GM12875 (cell line): ENCODE measurements around the gene FAM222A.

Experiments
- H3K4me3 ChIP-seq: one replicate; pipeline ENCODE4 v1.5.1; 2011; ENCODE audit warnings: low read depth, low read length, control low read depth
- TF ChIP-seq, protein P1 (sequence below): IDR thresholded peaks from 2 replicates; pipeline ENCODE4 v1.5.1; 2011; ENCODE audit warnings: low read depth, mild to moderate bottlenecking, control low read depth, inconsistent platforms, low read length, moderate library complexity, borderline replicate concordance; ENCODE audit not compliant: insufficient read depth

Gene FAM222A

DNA sequence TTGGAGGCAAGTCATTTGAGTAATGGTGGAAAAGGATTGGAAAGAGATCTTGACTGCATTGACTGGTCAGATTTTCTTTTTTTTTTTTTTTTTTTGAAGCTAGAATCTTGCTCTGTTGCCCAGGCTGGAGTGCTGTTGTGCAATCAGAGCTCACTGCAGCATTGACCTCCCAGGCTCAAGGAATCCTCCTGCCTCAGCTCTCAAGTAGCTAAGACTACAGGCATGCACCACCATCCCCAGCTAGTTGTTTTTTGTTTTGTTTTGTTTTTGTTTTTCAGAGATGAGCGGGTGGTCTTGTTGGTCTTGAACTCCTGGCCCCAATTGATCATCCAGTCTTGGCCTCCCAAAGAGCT, 30.9 kb upstream of the FAM222A start:
- H3K4me3 ChIP-seq = no peak overlapping the region
- TF ChIP-seq, protein P1, sequence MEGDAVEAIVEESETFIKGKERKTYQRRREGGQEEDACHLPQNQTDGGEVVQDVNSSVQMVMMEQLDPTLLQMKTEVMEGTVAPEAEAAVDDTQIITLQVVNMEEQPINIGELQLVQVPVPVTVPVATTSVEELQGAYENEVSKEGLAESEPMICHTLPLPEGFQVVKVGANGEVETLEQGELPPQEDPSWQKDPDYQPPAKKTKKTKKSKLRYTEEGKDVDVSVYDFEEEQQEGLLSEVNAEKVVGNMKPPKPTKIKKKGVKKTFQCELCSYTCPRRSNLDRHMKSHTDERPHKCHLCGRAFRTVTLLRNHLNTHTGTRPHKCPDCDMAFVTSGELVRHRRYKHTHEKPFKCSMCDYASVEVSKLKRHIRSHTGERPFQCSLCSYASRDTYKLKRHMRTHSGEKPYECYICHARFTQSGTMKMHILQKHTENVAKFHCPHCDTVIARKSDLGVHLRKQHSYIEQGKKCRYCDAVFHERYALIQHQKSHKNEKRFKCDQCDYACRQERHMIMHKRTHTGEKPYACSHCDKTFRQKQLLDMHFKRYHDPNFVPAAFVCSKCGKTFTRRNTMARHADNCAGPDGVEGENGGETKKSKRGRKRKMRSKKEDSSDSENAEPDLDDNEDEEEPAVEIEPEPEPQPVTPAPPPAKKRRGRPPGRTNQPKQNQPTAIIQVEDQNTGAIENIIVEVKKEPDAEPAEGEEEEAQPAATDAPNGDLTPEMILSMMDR = no peak

DNA sequence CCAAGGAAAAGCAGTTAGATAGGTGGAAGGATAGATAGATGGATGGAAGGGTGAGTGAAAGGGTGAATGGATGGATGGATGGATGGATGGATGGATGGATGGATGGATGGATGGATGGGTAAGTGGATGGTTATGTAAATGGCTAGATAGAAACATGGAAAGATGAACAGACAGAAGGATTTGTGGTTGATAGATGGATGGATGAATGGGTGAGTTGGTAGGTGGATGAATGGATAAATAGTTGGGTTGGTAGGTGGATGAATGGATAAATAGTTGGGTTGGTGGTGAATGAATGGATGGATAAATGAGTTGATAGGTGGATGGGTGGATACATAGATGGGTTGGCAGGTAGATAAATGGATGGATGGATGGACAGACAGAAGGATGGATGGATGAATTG, 30.3 kb upstream of the FAM222A start:
- TF ChIP-seq, protein P1 = no peak
- H3K4me3 ChIP-seq = no peak overlapping the region

DNA sequence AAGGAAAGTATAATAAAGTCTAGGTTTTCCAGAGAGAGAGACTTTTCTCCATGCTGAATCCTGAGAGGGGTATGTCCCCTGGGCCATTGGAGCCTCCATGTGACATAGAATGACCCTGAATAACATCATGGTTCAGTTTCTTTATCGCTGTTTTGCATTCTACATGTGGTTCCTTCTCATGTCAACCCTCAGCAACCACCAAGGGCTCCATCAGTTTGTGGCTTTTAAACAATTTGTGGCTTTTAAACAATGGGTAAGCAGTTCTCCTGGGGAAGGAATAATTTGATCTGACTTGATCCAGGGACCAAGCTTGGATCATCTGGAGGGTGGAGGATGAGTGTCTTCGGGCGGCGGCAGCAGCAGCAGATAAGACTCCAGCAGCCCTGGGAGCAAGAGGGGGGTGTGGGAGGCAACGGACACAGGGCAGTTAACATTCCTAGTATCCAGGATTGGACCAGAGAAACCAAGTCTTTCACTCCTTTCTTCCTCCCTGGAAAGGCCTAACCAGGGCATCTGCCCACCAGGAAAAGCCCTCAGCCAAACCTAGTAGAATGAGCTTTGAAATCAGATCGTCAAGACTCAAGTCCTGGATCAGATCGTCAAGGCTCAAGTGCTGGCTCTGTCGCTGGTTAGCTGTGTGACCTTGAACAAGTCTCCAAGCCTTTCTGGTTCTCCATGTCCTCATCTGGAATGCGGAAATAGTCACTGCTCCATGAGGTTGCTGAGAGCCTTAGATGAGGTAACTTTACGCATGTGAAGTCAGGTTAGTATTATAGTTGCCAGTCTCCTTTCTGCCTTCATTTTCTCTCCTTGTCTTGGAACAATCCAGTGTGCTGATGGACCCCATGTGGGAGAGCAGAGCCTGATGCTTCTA, 27.8 kb upstream of the FAM222A start:
- no peak overlapping the region for H3K4me3 ChIP-seq
- TF ChIP-seq, protein P1 = no peak

DNA sequence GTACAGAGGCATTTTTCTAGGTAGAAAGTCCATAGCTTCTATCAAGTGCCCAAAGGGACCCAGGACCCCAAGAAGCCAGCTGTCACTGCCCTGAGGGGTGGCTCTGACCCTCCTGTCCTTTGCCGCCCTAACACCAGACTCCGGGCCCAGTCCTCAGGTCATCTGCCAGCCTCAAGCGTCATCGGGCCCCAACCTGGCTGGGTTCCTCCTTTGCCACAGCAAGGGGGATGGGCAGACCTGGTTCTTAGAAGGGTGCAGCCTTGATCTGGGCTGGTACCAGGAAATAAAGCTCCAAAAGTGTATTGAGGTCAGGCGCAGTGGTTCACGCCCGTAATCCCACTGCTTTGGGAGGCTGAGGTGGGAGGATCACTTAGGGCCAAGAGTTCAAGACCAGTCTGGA, 27.1 kb upstream of the FAM222A start:
- TF ChIP-seq, protein P1 = no peak
- H3K4me3 ChIP-seq = no peak overlapping the region

DNA sequence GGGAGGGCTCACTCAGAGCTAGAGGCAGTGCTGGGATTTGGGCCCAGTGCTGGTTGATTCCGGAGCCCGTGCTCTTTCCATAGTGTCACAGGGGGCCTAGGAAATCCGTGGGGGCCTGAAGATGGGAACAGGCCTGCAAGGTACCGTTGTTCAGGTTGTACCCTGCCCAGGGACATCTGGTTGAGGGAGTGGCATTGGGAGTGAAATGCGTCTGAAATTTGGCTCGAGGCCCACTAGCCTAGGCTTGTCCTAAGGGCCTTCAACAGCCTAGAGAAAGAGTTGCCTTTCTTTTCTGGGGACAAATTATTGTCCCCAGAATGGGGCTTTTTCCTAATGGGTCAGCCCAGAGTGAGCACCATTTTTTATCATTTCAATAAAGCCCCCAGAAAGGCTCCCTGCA, 26.4 kb upstream of the FAM222A start:
- TF ChIP-seq, protein P1 = no peak
- no peak overlapping the region for H3K4me3 ChIP-seq

DNA sequence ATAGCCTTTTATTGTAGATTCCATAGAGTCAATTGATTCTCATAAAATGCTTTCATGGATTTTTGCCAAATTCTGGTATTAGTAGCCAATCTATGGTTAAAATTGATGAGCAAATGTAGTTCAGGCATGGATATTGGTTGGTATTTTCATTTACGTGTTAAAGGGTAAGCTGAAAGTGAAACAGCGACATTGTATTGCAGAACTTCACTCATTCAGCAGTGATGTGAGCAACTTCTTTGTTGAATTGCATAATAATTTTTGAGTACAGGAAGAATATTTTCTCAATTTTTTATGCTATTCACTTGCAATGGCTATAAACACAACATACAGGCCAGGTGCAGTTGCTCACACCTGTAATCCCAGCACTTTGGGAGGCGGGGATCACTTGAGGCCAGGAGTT, 24.2 kb upstream of the FAM222A start:
- TF ChIP-seq, protein P1 = no peak

DNA sequence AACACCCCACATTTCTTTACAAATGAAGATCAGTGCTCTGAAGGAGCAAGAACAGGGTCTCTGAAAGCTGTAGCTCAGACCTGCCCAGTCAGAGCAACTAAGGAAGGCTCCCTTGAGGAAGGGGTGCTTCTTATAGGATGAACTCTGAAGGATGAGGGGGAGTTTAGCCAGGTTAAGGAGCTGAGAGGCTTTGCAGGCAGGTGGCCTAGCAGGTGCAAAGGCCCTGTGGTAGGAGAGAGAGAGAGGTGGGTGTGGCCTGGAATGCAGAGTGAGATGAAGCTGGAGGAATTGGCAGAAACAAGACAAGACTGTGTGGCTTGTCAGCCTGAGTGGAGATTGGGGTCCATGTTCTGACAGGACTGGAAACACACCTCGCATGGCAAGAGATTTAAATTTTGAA, 20.5 kb upstream of the FAM222A start:
- TF ChIP-seq, protein P1 = no peak
- no peak overlapping the region for H3K4me3 ChIP-seq

More for the DNA sequence above, 24.2 kb upstream of the FAM222A start:
- H3K4me3 ChIP-seq = no peak overlapping the region
